Measurements from ENCODE around the gene C4orf50. TPM values are rescaled to one million over a fixed set of nuclear protein-coding genes. Genes with fewer than 3 reads are reported as not detected.

The C4orf50 gene
- total RNA-seq, 1 experiment from 2014 or later, result 0.17 TPM

GRCh38 chr4:5973486-5974220 lies 44.6 kb downstream of the C4orf50 start:
- no CpG with 5 or more reads among the region's 25 CpGs for WGBS (ENCODE audit: extremely low coverage, insufficient read length, low lambda C conversion rate)
- Mint-ChIP-seq H3K27me3 (ENCODE audit: low read depth) (peaks cover 16% of the 10 kb centered on the region), H3K36me3 (ENCODE audit: insufficient read depth in 1 of 3, low read depth in 3 of 3) (no peaks in the 10 kb centered on the region)

More at GRCh38 chr4:5973486-5974220, 44.6 kb downstream of the C4orf50 start:
- Histone ChIP-seq H3K27me3 (ENCODE audit: insufficient read depth, low read length) (no peaks in the 10 kb centered on the region), H2BK12ac (ENCODE audit: insufficient read length, low read depth, low read length) (no peak overlapping the region), H3K23ac (ENCODE audit: insufficient read length, low read depth, low read length) (no peak overlapping the region), H3K27ac (ENCODE audit: insufficient read length, low read depth, low read length) (no peak overlapping the region), H3K23me2 (ENCODE audit: insufficient read length, low read depth, low read length, poor library complexity, severe bottlenecking) (no peaks in the 10 kb centered on the region), H3K56ac (ENCODE audit: insufficient read length, low read depth, low read length) (no peak overlapping the region), H3K4ac (ENCODE audit: low read depth, low read length) (no peak overlapping the region), H3T11ph (ENCODE audit: low read length) (no peak overlapping the region), H3K4me1 (ENCODE audit: insufficient read depth, low read length) (no peaks in the 10 kb centered on the region), H2BK5ac (ENCODE audit: insufficient read length, low read length) (no peak overlapping the region), H3K18ac (ENCODE audit: insufficient read length, low read depth, low read length) (no peak overlapping the region), H2BK120ac (ENCODE audit: low read depth, low read length, poor library complexity, severe bottlenecking) (no peak overlapping the region), H2AK5ac (ENCODE audit: insufficient read length, low read length) (no peak overlapping the region), H3K9me3 (ENCODE audit: control insufficient read depth, low read depth, low read length) (no peaks in the 10 kb centered on the region), H3K9ac (ENCODE audit: extremely low read depth, insufficient read length, low read length) (no peak overlapping the region), H4K91ac (ENCODE audit: insufficient read length, low read depth, low read length) (no peak overlapping the region), H3K14ac (ENCODE audit: insufficient read depth, low read length) (no peak overlapping the region; the same call in 1 of the 2 replicates), H4K20me1 (ENCODE audit: control insufficient read depth, insufficient read depth, insufficient read length) (no peaks in the 10 kb centered on the region), H3K79me2 (ENCODE audit: insufficient read depth, low read length) (no peaks in the 10 kb centered on the region), H2AFZ (ENCODE audit: low read length) (no peak overlapping the region), H2BK20ac (ENCODE audit: low read depth, low read length, poor library complexity, severe bottlenecking) (no peak overlapping the region), H3K4me2 (ENCODE audit: insufficient read depth, insufficient read length, low read length) (no peak overlapping the region), H3K79me1 (ENCODE audit: insufficient read depth, low read depth, low read length, poor library complexity, severe bottlenecking) (no peaks in the 10 kb centered on the region), H4K5ac (ENCODE audit: insufficient read length, low read depth, low read length) (no peak overlapping the region), H2BK15ac (ENCODE audit: low read depth, low read length) (no peak overlapping the region), H4K8ac (replicated peaks; ENCODE audit: insufficient read length, low read depth, low read length) (no peak overlapping the region)
- H3K27ac Mint-ChIP-seq, result peak overlapping the region in 1 of 3 experiments; percentile 72; a peak in 1 of 7 replicates
- peaks cover 17 to 24% of the 10 kb centered on the region in 2 experiments for H3K4me1 Mint-ChIP-seq
- DNase-seq, result no peak
- H3K4me3 Mint-ChIP-seq, result no peak overlapping the region
- H3K9me3 Mint-ChIP-seq, result no peaks in the 10 kb centered on the region; a peak in 1 of 5 replicates
- TF ChIP-seq, protein P1, sequence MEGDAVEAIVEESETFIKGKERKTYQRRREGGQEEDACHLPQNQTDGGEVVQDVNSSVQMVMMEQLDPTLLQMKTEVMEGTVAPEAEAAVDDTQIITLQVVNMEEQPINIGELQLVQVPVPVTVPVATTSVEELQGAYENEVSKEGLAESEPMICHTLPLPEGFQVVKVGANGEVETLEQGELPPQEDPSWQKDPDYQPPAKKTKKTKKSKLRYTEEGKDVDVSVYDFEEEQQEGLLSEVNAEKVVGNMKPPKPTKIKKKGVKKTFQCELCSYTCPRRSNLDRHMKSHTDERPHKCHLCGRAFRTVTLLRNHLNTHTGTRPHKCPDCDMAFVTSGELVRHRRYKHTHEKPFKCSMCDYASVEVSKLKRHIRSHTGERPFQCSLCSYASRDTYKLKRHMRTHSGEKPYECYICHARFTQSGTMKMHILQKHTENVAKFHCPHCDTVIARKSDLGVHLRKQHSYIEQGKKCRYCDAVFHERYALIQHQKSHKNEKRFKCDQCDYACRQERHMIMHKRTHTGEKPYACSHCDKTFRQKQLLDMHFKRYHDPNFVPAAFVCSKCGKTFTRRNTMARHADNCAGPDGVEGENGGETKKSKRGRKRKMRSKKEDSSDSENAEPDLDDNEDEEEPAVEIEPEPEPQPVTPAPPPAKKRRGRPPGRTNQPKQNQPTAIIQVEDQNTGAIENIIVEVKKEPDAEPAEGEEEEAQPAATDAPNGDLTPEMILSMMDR (conservative IDR thresholded peaks at IDR 0.05), result no peak

Data from H9 (cell line).